ENCODE measurements around the gene CARS2.
A peak's percentile ranks its signal among the peaks of the same experiment; 100 is the strongest.
"Not testable (repeated sequence)": the region's sequence is repeated elsewhere in the genome, so short reads cannot be mapped to it uniquely, and the experiment has no call there.

CARS2 gene, protein sequence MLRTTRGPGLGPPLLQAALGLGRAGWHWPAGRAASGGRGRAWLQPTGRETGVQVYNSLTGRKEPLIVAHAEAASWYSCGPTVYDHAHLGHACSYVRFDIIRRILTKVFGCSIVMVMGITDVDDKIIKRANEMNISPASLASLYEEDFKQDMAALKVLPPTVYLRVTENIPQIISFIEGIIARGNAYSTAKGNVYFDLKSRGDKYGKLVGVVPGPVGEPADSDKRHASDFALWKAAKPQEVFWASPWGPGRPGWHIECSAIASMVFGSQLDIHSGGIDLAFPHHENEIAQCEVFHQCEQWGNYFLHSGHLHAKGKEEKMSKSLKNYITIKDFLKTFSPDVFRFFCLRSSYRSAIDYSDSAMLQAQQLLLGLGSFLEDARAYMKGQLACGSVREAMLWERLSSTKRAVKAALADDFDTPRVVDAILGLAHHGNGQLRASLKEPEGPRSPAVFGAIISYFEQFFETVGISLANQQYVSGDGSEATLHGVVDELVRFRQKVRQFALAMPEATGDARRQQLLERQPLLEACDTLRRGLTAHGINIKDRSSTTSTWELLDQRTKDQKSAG

DNA sequence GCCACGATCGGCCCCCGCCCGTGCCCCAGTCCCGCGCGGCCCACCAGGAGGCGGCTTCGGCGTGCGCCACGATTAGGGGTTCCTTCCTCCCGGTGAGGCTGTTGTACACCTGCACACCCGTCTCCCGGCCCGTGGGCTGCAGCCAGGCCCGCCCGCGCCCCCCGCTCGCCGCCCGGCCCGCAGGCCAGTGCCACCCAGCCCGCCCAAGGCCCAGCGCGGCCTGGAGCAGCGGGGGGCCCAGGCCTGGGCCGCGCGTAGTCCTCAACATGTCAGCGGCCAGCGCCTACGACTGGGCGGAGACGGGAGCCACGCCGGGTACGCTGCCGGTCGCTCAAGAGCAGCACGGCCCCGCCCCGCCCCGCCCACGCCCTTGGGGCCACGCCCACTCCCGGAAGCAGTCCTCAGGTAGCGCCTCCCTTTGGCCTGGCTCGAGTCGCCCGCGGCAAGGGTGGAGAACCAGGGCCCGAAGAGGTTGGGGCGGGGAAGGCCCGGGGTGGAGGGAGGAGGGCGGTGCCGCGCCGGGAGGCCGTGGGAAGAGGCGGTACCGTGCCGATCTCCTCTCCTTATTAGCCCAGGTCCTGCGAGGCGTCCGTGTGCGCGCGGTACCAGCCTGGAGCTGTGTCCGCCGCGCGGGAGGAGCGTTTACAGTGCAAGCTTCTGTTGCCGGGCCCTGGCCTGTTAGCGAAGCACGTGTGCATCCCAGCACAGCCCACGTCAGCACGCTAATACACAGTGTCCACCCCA is at the start of gene CARS2:
TSS of gene CARS2 (minus strand) at position 291 of the 744 bp plus-strand sequence. CDS start at position 268, 23 bp downstream.
- peak; percentile 97 for DNase-seq

DNA sequence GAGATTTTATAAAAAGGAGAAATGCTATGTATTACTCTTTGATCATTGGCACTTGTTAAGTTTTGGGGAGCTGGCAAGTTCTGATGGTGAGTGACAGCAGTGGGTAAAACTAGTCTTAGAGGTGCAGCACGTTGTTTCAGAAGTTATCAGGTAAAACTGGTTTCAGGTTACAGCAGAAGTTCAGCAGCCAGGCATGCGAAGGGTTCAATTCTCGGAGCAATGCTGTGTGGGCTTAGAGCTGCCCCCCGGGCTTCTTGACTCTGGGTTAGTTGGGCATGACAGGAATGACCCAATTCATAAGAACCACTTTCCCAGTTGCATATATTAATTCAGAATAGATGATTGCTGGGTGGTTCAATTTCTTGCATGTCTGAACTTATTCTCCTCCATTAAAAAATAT is 42.4 kb upstream of the CARS2 start:
- no peak for DNase-seq

DNA sequence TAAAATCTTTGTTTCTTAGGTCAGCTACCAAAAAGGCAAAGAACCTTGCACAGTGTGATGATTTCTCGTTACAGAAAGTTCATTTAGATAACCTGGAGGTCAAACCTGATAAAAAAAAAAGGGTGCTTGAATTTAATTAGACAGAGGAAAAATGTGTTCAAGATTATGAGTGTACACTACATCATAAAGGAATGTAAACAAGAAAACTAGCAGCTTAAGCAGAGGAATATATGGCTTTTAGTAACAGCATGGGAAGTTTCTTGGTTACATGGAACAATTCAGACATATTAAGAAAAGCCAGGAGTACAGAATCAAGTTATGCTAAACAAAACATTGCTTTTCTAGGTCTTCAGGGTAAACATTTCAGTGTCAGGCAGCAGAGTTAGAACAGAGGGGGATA is 40.5 kb upstream of the CARS2 start:
- no peak for DNase-seq

DNA sequence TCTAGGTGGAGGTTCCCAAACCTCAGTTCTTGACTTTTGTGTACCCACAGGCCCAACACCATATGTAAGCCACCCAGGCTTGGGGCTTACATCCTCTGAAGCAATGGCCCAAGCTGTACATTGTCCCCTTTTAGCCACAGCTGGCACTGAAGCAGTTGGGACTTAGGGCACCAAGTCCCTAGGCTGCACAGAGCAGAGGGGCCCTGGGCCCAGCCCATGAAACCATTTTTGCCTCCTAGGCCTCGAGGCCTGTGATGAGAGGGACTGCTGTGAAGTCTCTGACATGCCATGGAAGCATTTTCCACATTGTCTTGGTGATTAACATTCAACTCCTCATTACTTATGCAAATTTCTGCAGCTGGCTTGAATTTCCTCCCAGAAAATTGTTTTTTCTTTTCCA is 37.8 kb upstream of the CARS2 start:
- DNase-seq, result no peak

DNA sequence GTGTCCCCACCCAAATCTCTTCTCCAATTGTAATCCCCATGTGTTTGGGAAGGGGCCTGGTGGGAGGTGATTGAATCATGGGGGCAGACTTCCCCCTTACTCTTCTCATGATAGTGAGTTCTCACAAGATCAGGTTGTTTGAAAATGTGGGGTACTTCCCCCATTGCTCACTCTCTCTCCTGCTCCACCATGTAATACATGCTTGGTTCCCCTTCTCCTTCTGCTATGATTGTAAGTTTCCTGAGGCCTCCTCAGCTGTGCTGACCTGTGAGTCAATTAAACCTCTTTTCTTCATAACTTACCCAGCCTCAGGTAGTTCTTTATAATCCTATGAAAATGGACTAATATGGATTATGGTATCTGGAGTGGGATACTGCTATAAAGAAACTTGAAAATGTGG is 31.6 kb upstream of the CARS2 start:
- DNase-seq, result no peak

DNA sequence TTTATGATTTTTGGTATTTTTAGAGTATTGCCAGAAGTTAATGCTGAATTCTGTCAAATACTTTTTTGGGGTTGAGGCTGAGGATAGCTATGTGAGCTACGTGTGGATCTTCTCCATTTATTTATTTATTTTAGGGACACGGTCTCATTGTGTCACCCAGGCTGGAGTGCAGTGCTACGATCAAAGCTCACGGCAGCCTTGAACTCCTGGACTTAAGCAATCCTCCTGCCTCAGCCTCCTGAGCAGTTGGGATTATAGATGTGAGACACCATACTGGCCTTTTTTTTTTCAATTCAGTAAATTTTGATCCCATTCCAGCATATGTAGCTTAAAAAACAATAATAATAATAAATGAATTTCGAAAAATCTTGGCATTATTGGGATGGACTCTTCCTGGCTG is 28.6 kb upstream of the CARS2 start:
- DNase-seq, result no peak

DNA sequence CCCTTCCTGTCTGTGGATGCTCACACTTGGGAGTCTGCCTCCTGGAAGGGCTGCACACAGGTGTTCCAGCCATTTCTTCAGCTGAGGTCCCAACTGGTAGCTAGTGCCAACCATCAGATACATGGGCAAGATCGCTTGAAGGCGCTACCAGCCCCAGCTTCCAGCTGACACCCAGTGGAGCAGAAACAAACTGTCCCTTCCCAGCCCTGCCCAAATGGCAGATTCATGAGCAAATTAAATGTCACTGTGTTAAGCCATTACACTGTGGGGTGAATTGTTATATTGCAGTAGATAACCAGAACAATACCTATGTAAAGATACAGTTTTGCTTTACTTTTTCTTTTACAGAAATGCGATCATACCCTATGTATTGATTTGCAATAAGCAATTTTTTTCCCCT is 25.2 kb upstream of the CARS2 start:
- no peak for DNase-seq

DNA sequence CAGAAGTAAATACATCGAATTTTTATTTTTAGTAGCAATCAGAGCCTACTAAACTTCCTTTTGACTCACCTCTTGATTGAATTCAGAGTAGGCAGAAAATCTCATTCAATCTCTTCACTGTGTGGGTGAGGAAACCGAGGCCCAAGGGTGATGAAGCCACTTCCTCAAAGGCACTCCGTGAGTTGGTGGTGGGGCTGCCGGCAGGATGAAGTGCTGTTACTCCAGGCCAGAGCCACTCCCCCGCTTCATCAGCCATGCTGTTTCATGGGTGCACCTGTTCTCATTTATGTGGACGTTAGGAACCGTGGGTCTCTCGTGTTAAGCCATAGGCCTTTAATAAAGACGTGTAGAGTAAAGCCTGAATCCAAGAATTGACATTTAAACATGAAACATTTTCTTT is 20.8 kb upstream of the CARS2 start:
- peak; percentile 32 for DNase-seq

DNA sequence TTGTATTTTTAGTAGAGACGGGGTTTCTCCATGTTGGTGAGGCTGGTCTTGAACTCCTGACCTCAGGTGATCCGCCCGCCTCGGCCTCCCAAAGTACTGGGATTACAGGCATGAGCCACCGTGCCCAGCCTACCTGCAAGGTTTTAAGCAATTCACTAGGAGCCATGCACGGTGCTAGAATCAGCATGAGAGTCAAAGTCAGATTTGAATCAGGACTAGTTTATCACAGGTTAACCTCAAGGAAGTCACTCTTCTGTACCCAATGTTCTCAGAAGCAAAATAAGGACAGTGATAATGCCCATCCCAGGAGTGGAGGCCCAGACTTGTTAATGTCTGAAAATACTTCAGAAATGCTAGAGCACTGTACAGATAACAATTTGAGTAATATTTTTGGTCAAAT is 20.2 kb upstream of the CARS2 start:
- DNase-seq, result not testable (repeated sequence)

DNA sequence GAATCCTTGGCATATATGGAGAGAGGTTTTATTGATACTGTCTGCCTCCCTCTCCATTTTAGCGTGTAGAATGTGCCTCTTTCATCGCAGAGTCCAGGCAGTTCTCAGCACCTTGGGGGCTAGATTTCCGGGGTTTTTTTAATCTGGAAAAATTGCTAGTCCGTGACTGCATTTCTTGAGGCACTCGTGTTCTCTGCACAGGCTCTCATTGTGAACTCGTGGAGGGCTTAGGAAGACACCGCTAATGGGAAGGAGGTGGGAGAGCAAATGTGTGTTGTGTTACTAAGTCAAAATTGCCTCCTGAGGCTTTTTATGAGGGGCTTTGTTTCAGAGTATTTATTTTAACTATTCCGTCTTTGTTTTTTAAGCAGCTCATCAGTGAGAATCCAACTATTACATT is 17.7 kb upstream of the CARS2 start:
- DNase-seq, result no peak

DNA sequence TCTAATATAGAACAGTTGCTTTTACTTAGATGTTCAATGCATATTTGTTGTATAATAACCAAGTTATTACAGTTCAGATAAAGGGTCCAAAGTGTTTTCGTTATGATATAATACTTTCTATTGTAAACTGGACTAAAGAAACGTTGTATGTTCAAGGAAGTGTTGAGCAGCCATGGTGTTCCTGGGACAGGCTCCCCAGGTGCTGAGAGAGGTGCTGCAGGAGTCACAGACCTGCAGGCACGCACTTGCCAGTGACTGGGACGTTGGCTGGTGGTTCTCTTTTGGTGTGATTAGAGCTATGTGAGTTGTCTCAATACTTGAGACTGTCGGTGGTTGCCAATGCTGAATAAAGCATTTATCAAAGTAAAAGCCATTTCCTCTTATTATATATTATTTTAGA is 17.1 kb upstream of the CARS2 start:
- no peak for DNase-seq

DNA sequence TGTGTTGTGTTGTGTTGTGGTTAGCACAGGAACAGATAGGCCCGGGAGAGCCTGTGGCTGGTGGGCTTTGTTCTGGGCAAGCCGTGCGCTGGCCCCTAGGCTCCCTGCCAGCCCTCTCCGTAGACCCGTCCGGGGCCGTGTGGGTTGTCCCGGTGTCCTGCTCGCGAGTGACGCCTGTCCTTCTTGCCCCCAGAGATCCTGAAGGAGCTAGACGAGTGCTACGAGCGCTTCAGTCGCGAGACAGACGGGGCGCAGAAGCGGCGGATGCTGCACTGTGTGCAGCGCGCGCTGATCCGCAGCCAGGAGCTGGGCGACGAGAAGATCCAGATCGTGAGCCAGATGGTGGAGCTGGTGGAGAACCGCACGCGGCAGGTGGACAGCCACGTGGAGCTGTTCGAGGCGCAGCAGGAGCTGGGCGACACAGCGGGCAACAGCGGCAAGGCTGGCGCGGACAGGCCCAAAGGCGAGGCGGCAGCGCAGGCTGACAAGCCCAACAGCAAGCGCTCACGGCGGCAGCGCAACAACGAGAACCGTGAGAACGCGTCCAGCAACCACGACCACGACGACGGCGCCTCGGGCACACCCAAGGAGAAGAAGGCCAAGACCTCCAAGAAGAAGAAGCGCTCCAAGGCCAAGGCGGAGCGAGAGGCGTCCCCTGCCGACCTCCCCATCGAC is 13.3 kb upstream of the CARS2 start:
- DNase-seq, result no peak

DNA sequence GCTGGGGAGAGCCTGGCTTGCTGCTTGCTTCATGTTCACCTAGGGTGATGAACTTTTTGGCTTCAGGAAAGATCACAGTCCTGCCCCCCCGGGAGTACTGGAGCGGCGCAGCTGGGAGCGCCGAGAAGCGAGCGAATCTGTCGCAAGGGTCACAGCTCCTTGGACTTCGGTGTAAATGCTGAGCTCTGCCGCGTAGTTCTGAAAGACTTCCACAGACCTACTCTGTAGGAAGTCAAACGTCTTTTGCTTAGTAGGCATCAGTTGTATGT is 10.3 kb upstream of the CARS2 start:
- peak; percentile 55 for DNase-seq

DNA sequence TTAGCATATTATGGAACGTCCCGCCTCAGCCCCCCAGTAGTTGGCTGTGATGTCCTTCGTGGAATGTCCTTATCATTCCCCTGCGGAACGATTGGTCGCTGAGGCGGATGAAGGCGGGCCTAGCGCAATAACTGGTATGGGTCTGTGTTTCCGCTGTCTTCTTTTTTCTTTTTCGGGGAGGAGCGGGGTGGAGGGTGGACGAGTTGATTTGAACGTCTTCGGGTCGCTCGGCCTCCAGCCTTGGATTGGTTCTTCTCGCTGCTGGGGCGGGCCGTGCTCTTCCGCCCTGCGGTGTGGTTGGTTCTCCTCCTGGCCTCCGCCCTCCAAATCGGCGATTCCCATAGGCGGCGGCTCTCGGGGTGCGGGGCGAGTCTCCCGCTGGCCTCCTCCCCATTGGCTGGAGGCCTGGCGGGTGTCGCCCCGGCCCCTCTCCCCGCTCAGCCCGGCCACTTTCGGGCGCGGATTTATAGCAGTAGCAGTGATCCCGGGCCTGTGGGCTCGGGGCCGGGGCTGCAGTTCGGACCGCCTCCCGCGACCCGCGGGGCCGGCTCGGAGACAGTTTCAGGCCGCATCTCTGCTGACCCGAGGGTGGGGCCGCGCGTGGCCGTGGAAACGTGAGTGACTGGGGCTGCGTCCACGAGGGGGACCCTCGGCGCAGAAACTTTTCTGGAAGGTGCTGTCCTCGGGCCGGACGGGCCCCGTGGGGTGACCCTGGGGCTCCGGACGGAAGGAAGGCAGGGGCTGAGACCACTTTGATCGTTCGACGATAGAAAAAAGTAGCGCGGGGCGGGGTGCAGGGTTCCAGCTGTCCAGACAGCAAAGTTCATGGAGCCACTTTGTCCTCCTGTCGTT is 9.7 kb upstream of the CARS2 start:
- DNase-seq, result peak; percentile 100

DNA sequence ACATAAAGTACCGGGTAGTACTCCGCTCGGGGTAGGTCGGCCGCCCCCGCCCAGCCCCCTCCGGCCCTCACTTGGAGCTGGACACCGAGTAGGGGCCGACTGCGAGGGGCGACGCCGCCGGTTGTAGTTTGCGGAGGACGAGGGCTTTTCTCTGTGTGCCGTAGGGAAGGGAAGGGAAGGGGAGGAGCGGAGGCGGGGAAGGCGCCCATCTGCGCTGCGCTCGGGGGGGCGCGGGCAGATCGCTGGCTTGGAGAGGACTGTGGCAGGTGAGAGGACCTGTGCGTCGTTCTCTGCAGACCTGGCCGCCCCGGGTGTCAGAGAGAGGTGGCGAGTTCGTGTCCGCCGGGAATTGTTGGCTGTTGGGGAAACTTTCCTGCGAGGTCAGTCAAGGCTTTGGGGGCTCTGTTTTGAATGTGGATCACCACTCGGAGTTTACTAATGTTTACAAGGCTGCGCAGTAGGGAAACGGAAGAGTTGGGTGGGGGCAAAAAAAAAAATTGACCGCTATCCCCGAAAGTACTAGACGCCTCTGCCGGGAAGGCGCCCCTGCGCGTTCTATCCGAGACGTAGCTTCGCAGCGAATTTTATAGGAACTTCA is 9.0 kb upstream of the CARS2 start:
- peak; percentile 29 for DNase-seq

DNA sequence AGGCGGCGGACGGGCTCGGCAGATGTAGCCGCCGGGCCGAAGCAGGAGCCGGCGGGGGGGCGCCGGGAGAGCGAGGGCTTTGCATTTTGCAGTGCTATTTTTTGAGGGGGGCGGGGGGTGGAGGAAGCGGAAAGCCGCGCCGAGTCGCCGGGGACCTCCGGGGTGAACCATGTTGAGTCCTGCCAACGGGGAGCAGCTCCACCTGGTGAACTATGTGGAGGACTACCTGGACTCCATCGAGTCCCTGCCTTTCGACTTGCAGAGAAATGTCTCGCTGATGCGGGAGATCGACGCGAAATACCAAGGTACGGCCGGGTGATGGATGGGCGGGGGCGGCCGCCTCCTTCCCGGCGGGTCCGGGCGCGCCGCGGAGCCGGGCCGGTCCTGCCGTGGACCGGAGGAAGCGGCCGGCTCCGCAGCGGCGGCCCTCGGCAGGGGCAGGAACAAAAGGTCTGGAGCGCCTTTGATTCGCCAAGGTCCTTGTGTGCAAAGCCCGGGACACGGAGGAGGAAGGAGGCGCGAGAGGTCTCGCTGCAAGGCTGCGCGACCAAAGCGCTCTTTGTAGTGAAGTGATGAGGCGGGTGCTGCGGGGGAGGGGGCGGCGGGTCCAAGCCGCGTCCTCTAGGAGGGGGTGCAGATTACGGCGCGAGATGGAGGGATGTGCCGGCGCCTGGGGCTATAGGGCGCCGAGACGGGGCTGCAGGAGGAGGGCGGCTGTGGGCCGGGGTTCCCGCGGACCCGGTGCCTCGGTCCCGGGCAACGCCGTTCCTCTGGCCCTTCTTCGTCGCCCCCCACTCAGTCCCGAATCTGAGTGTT is 8.3 kb upstream of the CARS2 start:
- peak; percentile 60 for DNase-seq

DNA sequence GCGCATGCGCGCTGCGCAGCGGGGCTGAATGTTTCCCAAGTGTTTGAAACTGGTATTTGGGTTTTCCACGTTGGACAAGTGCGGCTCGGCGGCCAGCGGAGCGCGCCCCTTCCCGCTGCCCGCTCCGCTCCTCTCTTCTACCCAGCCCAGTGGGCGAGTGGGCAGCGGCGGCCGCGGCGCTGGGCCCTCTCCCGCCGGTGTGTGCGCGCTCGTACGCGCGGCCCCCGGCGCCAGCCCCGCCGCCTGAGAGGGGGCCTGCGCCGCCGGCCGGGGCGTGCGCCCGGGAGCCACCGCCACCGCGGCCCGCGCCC is 7.7 kb upstream of the CARS2 start, which contains the start of gene ING1:
TSS of gene ING1 (plus strand) at position 59 of the 311 bp plus-strand sequence. CDS start 450 bp downstream, outside the sequence.
- DNase-seq, result no peak

DNA sequence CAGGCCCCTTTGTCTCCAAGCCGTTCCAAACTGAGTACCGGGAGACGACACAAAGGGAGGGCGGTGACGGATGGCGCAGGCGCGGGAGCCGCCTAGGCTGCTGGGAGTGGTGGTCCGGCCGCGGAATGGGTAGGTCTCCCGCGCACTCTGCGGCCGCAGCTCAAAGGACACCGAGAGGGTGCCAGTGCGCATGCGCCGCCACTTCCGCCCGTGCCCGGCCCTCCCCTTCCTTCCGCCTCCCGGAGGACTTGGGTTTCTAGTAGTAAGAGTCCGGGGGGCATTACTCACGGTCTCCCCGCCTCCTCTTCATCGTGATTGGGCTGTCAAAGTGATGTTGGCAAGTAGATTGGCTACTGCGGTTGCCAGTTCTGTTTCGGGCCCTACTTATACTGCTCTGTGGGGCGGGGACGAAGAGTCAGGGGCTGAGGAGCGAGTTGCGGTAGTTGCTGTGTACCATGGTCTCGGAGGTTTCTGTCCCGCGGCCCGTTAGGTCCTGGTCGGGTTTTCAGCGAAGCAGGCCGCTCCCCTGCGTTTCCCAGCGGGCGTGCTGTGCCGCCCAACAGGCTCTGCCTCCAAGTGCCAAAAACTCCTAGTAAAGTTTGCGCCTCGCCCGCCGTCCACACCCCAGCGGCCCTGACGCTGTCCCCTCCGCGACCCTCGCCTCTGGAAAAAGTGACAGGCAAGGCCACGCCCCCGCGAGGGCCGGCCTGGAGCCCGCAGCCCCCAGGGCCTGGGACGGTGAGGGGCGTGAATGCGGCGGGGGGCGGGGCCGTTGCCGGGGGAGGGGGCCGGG is 7.1 kb upstream of the CARS2 start:
- peak; percentile 99 for DNase-seq

DNA sequence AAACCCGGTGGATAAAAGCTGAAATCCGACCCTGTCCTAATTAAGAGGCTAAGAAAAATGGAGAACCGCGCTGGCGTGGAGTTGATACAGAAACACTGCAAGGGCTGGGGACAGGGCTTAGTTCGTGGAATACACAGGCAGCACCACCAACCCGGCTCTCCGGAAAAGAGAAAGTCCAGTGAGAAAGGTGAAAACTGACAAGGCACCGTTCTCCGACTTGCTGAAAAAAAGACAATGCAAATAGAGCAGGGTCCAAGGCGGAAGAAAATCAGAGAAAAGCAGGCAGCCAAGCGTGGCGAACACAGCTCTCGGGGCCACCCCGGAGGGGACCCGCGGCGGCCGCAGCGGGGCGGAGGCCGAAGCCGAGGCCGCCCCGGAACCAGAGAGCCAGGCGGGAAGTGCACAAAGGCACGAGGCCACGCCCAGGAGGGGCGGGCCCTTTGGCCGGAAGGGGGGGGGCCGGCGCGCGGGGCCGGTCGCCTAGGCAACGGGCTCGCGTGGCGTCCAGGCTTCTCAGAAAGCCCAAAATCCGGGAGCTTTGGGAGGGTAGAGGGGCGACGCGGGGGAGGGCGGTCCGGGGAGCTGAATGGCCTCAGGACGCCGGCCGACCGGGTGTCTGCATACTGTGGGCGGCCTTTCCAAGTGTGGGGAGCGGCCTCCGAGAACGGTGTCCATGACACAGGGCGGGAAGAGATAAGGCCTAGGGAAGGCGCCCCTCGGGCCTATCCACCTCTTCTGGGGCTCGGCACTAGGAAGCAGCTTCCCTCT is 6.3 kb upstream of the CARS2 start:
- DNase-seq, result peak; percentile 89

All from inflammatory macrophage treated with lipopolysaccharide for 4 hours (primary cell).